Vagina (tissue), 2 donors: ENCODE data around the gene CEP63.

Experiments used
- CTCF ChIP-seq, 3 experiments: fragments of 450-650 bp in 2 of 3; fragments of 200-600 bp in 1 of 3; sonication (generic) in 1 of 3; IDR thresholded peaks; one replicate each; pipeline ENCODE4 v1.5.1; 2017 to 2019; ENCODE audit warnings: antibody characterized with exemption in 3 of 3, mild to moderate bottlenecking in 2 of 3, moderate library complexity in 2 of 3
- POLR2A ChIP-seq, 2 donors: fragments of 450-650 bp; IDR thresholded peaks; one replicate each; pipeline ENCODE4 v1.6.1; 2017; ENCODE audit warnings: antibody characterized with exemption in 2 of 2, mild to moderate bottlenecking in 2 of 2, moderate library complexity in 2 of 2

DNA sequence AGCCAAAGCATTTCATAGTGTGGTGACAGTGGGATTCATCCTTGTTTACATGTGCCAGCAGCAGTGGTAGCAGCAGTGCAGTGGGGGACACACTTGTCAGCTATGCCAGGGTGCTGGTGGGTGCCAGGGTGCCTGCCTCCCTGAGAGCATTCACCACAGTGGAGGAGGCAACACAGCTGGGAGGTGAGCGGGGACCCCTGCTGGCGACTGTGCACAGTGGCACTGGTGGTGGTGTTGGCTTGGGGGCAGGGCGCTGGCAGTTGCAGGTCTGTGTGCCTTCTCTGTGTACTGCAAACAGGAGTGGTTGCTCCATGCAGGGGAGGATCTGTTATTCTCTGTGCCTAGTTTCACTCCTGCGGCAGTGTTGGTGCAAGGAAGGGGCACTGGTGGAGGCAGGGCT, 41.2 kb downstream of the CEP63 start:
- TF ChIP-seq CTCF (IDR thresholded peaks at IDR 0.05): no peak
- no peak for TF ChIP-seq POLR2A (IDR thresholded peaks at IDR 0.05)
